Spleen (tissue), 7 donors: ENCODE data around the gene ADARB2.

Source experiments
- POLR2A ChIP-seq, 3 donors: fragments of 450-650 bp; IDR thresholded peaks; one replicate each; pipeline ENCODE4 v1.5.1; 2017; ENCODE audit warnings: antibody characterized with exemption in 3 of 3, mild to moderate bottlenecking in 1 of 3
- TF ChIP-seq, protein P1 (sequence below), 11 experiments: fragments of 200-600 bp in 7 of 11; fragments of 450-650 bp in 4 of 11; sonication (generic) in 4 of 11; IDR thresholded peaks in 8 of 11; conservative IDR thresholded peaks in 3 of 11; 1 replicate in 7 of 11; 2 replicates in 4 of 11; pipeline versions ENCODE4 v1.4.0 to v1.8.0; 2016 to 2021; ENCODE audit warnings: antibody characterized with exemption in 11 of 11, inconsistent platforms in 4 of 11, mild to moderate bottlenecking in 1 of 11
- donor health status: DM: no; HTN: no; CAD: no; lungs with moderate emphysema.
- donor health status: DM: no; HTN: no; CAD: no.
- donor health status: DM: no; HTN: no; CAD: no.

- TF ChIP-seq, protein P1, sequence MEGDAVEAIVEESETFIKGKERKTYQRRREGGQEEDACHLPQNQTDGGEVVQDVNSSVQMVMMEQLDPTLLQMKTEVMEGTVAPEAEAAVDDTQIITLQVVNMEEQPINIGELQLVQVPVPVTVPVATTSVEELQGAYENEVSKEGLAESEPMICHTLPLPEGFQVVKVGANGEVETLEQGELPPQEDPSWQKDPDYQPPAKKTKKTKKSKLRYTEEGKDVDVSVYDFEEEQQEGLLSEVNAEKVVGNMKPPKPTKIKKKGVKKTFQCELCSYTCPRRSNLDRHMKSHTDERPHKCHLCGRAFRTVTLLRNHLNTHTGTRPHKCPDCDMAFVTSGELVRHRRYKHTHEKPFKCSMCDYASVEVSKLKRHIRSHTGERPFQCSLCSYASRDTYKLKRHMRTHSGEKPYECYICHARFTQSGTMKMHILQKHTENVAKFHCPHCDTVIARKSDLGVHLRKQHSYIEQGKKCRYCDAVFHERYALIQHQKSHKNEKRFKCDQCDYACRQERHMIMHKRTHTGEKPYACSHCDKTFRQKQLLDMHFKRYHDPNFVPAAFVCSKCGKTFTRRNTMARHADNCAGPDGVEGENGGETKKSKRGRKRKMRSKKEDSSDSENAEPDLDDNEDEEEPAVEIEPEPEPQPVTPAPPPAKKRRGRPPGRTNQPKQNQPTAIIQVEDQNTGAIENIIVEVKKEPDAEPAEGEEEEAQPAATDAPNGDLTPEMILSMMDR (IDR thresholded peaks at IDR 0.05 in 8 of 11, conservative IDR thresholded peaks at IDR 0.05 in 3 of 11): no peak
- TF ChIP-seq POLR2A (IDR thresholded peaks at IDR 0.05): no peak
These were observed 564.9 kb downstream of the ADARB2 start for GRCh38 chr10:1172256-1172984.
